CD14-positive monocyte (primary cell): ENCODE data around the gene SLC13A4. TPM values are rescaled to one million over a fixed set of nuclear protein-coding genes. Genes with fewer than 3 reads are reported as not detected.
A peak's percentile ranks its signal among the peaks of the same experiment; 100 is the strongest.

Experiments used
- DNase-seq, 3 donors: peaks; one replicate each; pipeline ENCODE4 v3.0.0-alpha.2; 2011 to 2022
- H2AFZ ChIP-seq: 2 replicates; pipeline ENCODE4 v1.6.0; 2012; ENCODE audit warnings: mild to moderate bottlenecking, low read depth, low read length, inconsistent platforms; ENCODE audit not compliant: insufficient read depth, poor library complexity, severe bottlenecking
- H3K27ac ChIP-seq, 2 donors: 1 replicate in 1 of 2; 2 replicates in 1 of 2; pipeline ENCODE4 v1.5.1; 2012 to 2013; ENCODE audit warnings: low read length in 2 of 2, control low read depth in 1 of 2, inconsistent platforms in 1 of 2, low read depth in 1 of 2, mild to moderate bottlenecking in 1 of 2
- H3K27me3 ChIP-seq, 2 donors: one replicate each; pipeline versions ENCODE4 v1.6.0 to v1.6.1; 2011 to 2013; ENCODE audit warnings: low read length in 2 of 2; ENCODE audit not compliant: control insufficient read depth in 2 of 2, insufficient read depth in 2 of 2
- H3K36me3 ChIP-seq, 2 donors: replicated peaks in 1 of 2; 1 replicate in 1 of 2; 2 replicates in 1 of 2; pipeline versions ENCODE4 v1.5.1 to v1.6.1; 2012 to 2013; ENCODE audit warnings: low read length in 2 of 2, control low read depth in 1 of 2, inconsistent platforms in 1 of 2, mild to moderate bottlenecking in 1 of 2; ENCODE audit not compliant: insufficient read depth in 2 of 2, control insufficient read depth in 1 of 2
- H3K4me1 ChIP-seq, 2 donors: 1 replicate in 1 of 2; 2 replicates in 1 of 2; pipeline versions ENCODE4 v1.5.1 to v1.6.1; 2012 to 2013; ENCODE audit warnings: low read length in 2 of 2, control low read depth in 1 of 2, inconsistent platforms in 1 of 2, mild to moderate bottlenecking in 1 of 2, moderate library complexity in 1 of 2; ENCODE audit not compliant: insufficient read depth in 2 of 2, control insufficient read depth in 1 of 2
- H3K4me2 ChIP-seq: replicated peaks from 2 replicates; pipeline ENCODE3; 2012; ENCODE audit warnings: low read length, moderate library complexity, mild to moderate bottlenecking; ENCODE audit not compliant: poor library complexity, severe bottlenecking; ENCODE audit errors: extremely low read depth
- H3K4me3 ChIP-seq, 3 experiments: fragments of 200-600 bp in 1 of 3; sonication (generic) in 1 of 3; replicated peaks in 1 of 3; 1 replicate in 2 of 3; 2 replicates in 1 of 3; pipeline ENCODE4 v1.5.1; 2011 to 2013; ENCODE audit warnings: low read length in 3 of 3, mild to moderate bottlenecking in 3 of 3, control low read depth in 2 of 3, low read depth in 2 of 3, inconsistent platforms in 1 of 3, moderate library complexity in 1 of 3
- H3K79me2 ChIP-seq: 2 replicates; pipeline ENCODE4 v1.6.0; 2012; ENCODE audit warnings: mild to moderate bottlenecking, control low read depth, inconsistent platforms, low read length, moderate library complexity; ENCODE audit not compliant: insufficient read depth
- H3K9ac ChIP-seq: 2 replicates; pipeline ENCODE4 v1.6.0; 2017; ENCODE audit warnings: low read length, mild to moderate bottlenecking; ENCODE audit not compliant: insufficient read depth, poor library complexity, severe bottlenecking
- H3K9me3 ChIP-seq, 2 donors: replicated peaks in 1 of 2; 1 replicate in 1 of 2; 2 replicates in 1 of 2; pipeline versions ENCODE4 v1.5.1 to v1.6.1; 2012 to 2013; ENCODE audit warnings: low read length in 2 of 2, control low read depth in 1 of 2; ENCODE audit not compliant: control insufficient read depth in 1 of 2, insufficient read depth in 1 of 2
- H4K20me1 ChIP-seq: 2 replicates; pipeline ENCODE4 v1.6.0; 2012; ENCODE audit warnings: mild to moderate bottlenecking, low read length, control low read depth, moderate library complexity; ENCODE audit not compliant: insufficient read depth
- H3K27ac Mint-ChIP-seq, 7 donors: one replicate each; pipeline ENCODE4 v1.8.0; 2020; ENCODE audit warnings: mild to moderate bottlenecking in 7 of 7, mixed read lengths in 7 of 7, moderate library complexity in 6 of 7, inconsistent platforms in 2 of 7
- H3K27me3 Mint-ChIP-seq, 3 donors: one replicate each; pipeline ENCODE4 v1.8.0; 2021 to 2022; ENCODE audit warnings: low read depth in 3 of 3, mild to moderate bottlenecking in 3 of 3, mixed read lengths in 3 of 3, moderate library complexity in 3 of 3, inconsistent platforms in 1 of 3
- H3K36me3 Mint-ChIP-seq, 2 donors: one replicate each; pipeline ENCODE4 v1.8.0; 2020; ENCODE audit warnings: mixed read lengths in 2 of 2, inconsistent platforms in 1 of 2, mild to moderate bottlenecking in 1 of 2
- H3K4me1 Mint-ChIP-seq: one replicate; pipeline ENCODE4 v1.8.0; 2020; ENCODE audit warnings: mild to moderate bottlenecking, mixed read lengths
- H3K4me3 Mint-ChIP-seq, 2 donors: one replicate each; pipeline ENCODE4 v1.8.0; 2020; ENCODE audit warnings: mild to moderate bottlenecking in 2 of 2, mixed read lengths in 2 of 2, moderate library complexity in 1 of 2
- H3K9me3 Mint-ChIP-seq, 7 donors: one replicate each; pipeline ENCODE4 v1.8.0; 2020 to 2022; ENCODE audit warnings: mixed read lengths in 7 of 7, mild to moderate bottlenecking in 6 of 7, moderate library complexity in 6 of 7, inconsistent platforms in 2 of 7
- CTCF ChIP-seq: fragments of 200-600 bp; IDR thresholded peaks from one replicate; pipeline ENCODE4 v1.8.0; 2022; ENCODE audit warnings: antibody characterized with exemption, mild to moderate bottlenecking
- WGBS: methylation state at CpG from one replicate; pipeline ENCODE4 v1.1.5; 2013; ENCODE audit warnings: missing lambda C conversion rate; ENCODE audit not compliant: insufficient coverage; 5-methylcytosine and 5-hydroxymethylcytosine counted together
- intact Hi-C, 2 donors: fragments of 100-400 bp; cut with micrococcal nuclease; formaldehyde crosslinking; loops; one replicate each; pipeline versions ENCODE4 v1.15.0 to v1.15.1; 2023
- polyA plus RNA-seq, 3 donors: library from polyadenylated mRNA; depleted of rRNA in 1 of 3; unstranded in 2 of 3; stranded (reverse) in 1 of 3; fragments of 300-500 nt in 2 of 3; fragments of >200 nt in 1 of 3; fragmentation: Illumina TruSeq in 2 of 3; gene quantifications; 1 replicate in 2 of 3; 2 replicates in 1 of 3; pipeline ENCODE4 v1.2.3, GENCODE V29; 2012 to 2021

The SLC13A4 gene
- polyA plus RNA-seq, 3 donors = not detected

- Histone ChIP-seq H3K36me3 (no peaks in the 10 kb centered on the region), H3K4me2 (no peak overlapping the region), H3K9ac (no peak overlapping the region), H2AFZ (no peak overlapping the region), H3K4me1 (no peaks in the 10 kb centered on the region), H3K27me3 (no peaks in the 10 kb centered on the region), H3K4me3 (no peak overlapping the region), H3K79me2 (no peaks in the 10 kb centered on the region), H4K20me1 (no peaks in the 10 kb centered on the region), H3K9me3 (no peaks in the 10 kb centered on the region), H3K27ac (no peak overlapping the region)
- intact Hi-C loops = no loop called here
- Mint-ChIP-seq H3K4me1 (no peaks in the 10 kb centered on the region), H3K27me3 (peaks cover 0 to 6% (median 0%) of the 10 kb centered on the region in 3 donors), H3K27ac (no peak overlapping the region), H3K9me3 (no peaks in the 10 kb centered on the region), H3K36me3 (no peaks in the 10 kb centered on the region), H3K4me3 (no peak overlapping the region)
- TF ChIP-seq CTCF = peak; percentile 14
- DNase-seq = no peak
- WGBS = 100% methylated on average over 2 of the region's 2 CpGs
Observed at GRCh38 chr7:135704074-135704473, 23.9 kb downstream of the SLC13A4 start.

- H3K4me2 ChIP-seq = no peak overlapping the region
- H3K4me3 ChIP-seq = no peak overlapping the region
- no peaks in the 10 kb centered on the region for H3K4me1 ChIP-seq
- H3K27me3 ChIP-seq = no peaks in the 10 kb centered on the region
- H4K20me1 ChIP-seq = no peaks in the 10 kb centered on the region
- Mint-ChIP-seq H3K9me3 (no peaks in the 10 kb centered on the region), H3K4me1 (no peaks in the 10 kb centered on the region), H3K27me3 (peaks cover 0 to 3% (median 0%) of the 10 kb centered on the region in 3 donors), H3K4me3 (no peak overlapping the region), H3K27ac (peak overlapping the region in 1 of 7 donors; percentile 47), H3K36me3 (peaks cover 3 to 10% of the 10 kb centered on the region in 2 donors)
- H3K9ac ChIP-seq = no peak overlapping the region
- no peaks in the 10 kb centered on the region for H3K9me3 ChIP-seq
- H3K79me2 ChIP-seq = no peaks in the 10 kb centered on the region
- no peaks in the 10 kb centered on the region for H3K36me3 ChIP-seq
- TF ChIP-seq CTCF = no peak
- H2AFZ ChIP-seq = no peak overlapping the region
- no peak for DNase-seq
- intact Hi-C loops = no loop called here
- 83% methylated on average over 6 of the region's 8 CpGs for WGBS
- no peak overlapping the region for H3K27ac ChIP-seq
Observed at GRCh38 chr7:135697276-135698049, 30.5 kb downstream of the SLC13A4 start.
